H54 (cell line): ENCODE results near the gene HAPLN3.
"Not testable (repeated sequence)": the region's sequence is repeated elsewhere in the genome, so short reads cannot be mapped to it uniquely, and the experiment has no call there.

ENCODE experiments used
- DNase-seq: peaks from one replicate; pipeline ENCODE4 v3.0.0; 2011; ENCODE audit warnings: low spot score, mixed read lengths; ENCODE audit not compliant: insufficient read length
- FAIRE-seq: peaks from 3 replicates; lab custom pipeline; 2011; peaks lifted over from hg19 to GRCh38; lab: Jason Lieb, UNC
- POLR2A ChIP-seq: IDR thresholded peaks from 2 replicates; pipeline ENCODE4 v1.6.1; 2011; ENCODE audit warnings: low read depth, mild to moderate bottlenecking, low read length

HAPLN3 gene, protein sequence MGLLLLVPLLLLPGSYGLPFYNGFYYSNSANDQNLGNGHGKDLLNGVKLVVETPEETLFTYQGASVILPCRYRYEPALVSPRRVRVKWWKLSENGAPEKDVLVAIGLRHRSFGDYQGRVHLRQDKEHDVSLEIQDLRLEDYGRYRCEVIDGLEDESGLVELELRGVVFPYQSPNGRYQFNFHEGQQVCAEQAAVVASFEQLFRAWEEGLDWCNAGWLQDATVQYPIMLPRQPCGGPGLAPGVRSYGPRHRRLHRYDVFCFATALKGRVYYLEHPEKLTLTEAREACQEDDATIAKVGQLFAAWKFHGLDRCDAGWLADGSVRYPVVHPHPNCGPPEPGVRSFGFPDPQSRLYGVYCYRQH

DNA sequence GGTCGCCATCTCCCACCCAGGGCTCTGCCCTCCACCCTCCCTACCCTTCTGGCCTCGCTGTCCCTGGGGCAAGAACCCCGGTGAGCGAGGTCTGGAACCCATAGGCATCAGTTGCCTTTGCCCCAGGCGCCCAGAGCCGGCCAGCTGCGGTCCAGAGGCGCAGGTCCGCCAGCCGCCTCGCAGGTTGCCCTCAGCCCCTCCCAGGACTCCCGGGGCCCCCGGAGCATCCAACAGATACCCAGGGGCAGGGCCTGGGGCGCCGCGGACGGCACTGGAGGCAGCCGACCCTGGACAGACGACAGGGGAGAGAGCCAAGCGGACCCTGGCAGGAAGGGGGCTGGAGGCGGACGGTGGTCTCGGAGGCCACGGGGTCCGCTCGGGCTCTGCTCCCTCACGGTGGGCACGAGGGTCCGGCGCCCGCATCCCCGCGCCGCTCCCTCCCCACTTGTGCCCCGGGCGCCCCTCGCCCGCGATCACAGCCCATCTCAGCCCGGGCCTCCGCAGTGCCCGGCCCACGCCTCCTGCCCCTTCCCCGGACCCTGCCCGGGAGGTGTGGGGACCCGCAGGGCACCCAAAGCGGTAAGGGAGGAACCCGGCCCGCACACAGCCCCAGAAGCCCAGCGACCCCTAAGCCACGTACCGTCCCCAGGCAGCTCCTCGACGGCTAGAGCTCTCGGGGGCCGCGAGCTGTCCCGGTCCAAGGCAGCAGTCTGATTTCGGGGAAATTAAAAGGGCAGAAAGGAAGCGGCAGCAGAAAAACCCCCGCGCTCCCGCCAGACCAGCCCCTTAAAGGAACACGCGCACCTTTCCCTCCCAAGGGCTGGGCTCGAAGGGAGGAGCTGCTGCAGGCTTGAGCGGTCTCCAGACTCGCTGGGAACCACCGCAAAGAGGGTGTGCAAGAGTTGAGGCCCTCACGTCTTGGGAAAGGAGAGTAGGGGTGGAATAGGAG, at the start of gene HAPLN3:
Gene HAPLN3 (minus strand): TSS at position 726 of the 949 bp plus-strand sequence. CDS start 8,246 bp downstream, outside the sequence.
- FAIRE-seq, result no peak
- TF ChIP-seq POLR2A, result no peak
- no peak for DNase-seq

DNA sequence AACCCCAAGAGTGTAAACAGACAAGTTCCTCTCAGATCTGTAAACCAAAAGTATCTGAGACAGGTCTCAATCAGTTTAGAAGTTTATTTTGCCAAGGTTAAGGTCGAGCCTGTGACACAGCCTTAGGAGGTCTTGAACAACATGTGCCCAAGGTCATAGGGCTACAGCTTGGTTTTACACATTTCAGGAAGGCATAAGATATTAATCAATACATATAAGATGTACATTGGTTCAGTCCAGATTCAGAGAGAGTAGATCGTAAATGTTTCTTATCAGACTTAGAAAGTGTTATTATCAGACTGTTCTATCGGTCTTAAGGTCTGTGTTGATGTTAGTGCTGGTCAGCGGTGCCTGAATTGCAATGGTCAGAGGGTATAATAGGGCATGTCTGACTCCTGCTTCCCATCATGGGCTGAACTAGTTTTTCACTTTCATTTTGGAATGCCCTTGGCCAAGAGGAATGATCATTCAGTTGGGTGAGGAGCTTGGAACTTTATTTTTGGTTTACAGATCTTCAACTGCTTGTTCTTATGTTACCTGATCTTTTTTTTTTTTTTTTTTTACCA, 44.8 kb upstream of the HAPLN3 start:
- no peak for TF ChIP-seq POLR2A
- no peak for FAIRE-seq
- DNase-seq, result no peak

DNA sequence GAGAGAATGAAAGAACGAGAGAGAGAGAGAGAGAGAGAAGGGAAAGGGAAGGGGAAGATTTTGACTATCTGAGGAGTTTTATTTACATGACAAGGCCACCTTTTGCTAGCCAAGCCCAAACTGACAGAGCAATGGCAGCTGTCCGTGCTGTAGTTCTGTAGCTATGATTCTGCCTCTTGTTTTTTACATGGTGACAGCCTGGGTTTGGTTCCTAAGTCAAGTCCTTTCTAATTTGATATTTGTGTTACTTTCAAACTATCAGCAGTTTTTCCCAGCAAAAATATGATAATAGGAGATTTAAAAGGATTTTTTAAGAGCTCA, 44.1 kb upstream of the HAPLN3 start:
- no peak for TF ChIP-seq POLR2A
- FAIRE-seq, result no peak

DNA sequence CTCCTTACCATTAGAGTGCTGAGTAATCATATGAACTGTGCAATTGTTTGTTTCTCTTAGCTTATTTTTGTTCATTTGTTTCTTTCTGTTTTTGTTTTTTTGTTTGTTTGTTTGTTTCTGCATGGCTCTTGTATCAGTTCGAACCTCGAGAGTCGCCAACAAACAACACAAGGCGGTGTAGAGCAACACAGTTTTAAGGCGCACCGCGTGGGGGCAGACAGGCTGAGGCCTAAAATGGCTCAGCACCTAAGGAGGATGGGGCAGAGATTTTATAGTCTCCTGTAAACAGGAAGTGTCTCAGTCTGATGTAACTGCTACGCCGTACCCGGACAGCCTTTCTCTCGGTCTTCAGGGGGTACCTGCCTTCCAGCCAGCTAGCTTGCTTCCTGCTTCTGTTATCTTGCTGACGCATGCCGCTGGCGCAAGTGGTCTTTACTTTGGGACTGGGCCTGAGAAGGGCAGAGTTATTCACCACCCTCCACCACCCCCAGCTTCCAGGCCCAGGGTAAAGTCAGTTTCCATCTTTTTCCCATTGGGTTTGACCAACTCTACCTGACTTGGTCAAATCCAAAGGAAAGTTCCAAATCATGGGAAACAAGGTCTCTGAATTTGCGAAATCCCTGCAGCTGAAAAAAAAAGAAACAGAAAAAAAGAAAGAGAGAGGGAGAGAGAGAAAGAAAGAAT, 43.6 kb upstream of the HAPLN3 start:
- DNase-seq (no peak), FAIRE-seq (no peak)
- TF ChIP-seq POLR2A, result no peak

More for the DNA sequence above, 44.1 kb upstream of the HAPLN3 start:
- no peak for DNase-seq

DNA sequence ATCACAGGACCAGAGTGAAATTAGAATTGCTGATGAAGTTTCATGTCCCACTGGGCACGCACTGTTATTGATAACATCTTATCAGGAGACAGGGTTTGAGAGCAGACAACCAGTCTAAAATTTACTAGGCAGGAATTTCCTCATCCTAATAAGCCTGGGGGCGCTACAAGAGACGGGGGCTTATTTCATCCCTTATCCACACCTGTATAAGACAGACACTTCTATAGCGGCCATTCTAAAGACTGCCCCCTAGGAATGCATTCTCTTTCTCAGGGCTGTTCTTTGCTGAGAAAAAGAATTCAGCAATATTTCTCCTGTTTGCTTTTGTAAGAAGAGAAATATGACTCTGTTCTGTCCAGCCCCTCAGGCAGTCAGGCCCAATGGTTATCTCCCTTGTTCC, 39.1 kb upstream of the HAPLN3 start:
- FAIRE-seq, result not testable (repeated sequence)

DNA sequence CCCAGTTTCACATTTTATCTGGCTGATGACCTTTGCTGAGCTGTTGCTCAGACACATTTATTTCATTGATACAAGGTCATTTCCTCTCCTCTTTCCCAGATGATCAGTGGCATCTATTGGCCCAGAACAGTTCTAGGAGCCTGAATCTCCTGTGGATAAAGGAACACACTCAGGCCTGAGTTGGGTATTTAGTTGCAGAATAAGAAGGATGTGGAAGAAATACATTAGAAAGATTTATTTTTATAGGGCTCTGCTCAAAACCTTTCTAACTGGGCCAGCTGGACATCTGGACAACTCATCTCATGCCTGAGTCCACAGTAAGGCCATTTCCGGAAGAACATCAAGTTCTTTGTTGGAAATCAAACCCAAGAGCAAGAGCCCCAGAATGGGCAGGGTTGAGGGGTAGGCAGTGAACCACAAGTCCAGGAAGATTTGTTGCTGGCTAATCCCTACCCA, 37.6 kb upstream of the HAPLN3 start:
- FAIRE-seq, result no peak
- no peak for TF ChIP-seq POLR2A
- DNase-seq, result no peak

More for the DNA sequence above, 39.1 kb upstream of the HAPLN3 start:
- not testable (repeated sequence) for DNase-seq

DNA sequence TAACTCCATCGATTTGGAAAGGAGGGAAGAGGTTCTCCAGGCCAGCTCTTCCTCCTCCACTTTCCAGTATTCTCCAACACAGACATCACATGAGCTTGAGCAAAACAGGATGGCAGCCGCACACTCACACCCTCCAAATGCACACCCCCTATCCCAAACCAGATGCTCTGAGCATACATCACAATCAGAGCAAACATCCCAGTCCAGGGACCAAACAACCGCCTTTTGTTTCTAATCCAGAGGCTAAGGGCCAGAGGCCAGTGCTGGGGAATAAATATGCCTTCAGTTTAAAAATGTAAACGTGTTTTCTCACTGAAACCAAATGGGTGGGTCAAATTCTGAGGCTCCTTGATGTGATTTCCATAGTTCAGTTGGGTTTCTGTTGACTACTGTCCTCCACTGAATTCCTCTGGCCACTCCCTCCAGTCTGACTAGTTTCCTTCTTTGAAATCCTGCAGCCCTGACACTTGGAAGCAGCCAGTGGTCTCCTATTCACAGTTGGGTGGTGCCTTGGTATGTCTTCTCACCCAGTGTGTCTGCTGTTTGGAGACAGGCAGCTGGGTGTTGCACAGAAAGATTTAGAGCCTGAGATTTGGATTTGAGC, 37.0 kb upstream of the HAPLN3 start:
- no peak for DNase-seq
- no peak for TF ChIP-seq POLR2A
- no peak for FAIRE-seq

DNA sequence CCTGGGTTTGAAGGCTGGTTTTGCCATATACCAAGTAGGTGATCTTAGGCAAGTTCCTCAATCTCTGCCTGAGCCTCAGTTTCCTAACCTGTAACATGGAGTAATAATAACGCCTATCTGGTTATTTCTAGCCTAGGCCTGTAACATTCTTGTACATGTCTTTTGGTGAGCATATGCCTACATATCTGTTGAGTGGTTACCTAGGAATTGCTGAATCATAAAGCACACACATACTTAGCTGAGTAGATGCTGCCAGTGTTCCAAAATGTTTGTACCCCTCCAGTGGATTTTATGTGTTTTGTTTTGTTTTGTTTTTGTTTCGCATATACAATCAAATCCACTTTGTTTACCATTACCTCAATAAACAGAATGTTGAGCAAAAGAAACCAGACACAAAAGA, 35.2 kb upstream of the HAPLN3 start:
- DNase-seq, result no peak

DNA sequence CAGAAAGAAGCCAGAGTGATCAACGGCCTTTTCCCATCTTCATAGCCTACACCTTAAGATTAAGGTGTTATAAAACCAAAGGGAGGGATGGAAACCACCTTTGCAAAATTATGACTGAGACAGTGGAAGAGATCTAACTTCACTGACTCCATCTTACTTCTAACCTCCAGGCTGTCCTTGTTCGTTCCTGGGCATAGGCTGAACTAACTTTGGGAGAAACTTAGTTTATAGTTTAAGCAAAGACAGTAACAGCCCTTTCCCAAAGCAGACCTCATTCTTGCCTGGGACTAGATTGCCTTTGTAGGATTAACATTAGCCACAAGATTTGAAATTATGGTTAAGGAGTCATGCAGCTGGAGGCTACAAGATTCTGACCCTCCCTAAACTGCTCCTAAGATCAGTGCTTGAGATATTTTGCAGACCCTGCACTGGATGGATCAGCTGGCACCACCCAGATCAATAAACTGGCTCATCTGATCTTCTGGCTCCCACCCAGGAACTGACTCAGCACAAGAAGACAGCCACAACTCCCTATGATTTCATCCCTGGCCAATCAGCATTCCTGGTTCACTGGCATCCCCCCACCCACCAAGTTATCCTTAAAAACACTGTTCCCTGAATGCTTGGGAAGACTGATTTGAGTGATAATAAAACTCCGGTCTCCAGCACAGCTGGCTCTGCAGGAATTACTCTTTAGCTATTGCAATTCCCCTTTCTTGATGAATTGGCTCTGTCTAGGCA, 34.2 kb upstream of the HAPLN3 start:
- not testable (repeated sequence) for DNase-seq, FAIRE-seq

More for the DNA sequence above, 35.2 kb upstream of the HAPLN3 start:
- no peak for FAIRE-seq
- TF ChIP-seq POLR2A, result no peak

DNA sequence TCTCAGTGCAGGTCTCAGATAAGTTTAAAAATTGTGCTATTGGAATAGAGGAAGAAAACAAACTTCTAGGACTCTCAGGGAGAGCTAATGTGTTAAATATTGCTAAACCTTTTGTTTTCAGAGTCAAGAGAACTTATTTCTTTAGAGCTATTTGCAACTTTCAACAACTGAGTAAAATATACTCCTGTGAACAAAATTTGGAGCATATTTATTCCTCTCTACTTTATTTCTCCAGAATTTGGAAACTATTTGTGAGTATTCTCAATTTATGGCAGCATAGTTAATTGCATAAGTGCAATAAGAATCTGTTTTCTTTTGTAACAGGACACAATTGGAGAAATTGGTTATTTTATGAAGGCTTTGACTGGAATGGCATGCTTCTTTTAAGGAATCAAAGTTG, 32.8 kb upstream of the HAPLN3 start:
- FAIRE-seq, DNase-seq: not testable (repeated sequence)

DNA sequence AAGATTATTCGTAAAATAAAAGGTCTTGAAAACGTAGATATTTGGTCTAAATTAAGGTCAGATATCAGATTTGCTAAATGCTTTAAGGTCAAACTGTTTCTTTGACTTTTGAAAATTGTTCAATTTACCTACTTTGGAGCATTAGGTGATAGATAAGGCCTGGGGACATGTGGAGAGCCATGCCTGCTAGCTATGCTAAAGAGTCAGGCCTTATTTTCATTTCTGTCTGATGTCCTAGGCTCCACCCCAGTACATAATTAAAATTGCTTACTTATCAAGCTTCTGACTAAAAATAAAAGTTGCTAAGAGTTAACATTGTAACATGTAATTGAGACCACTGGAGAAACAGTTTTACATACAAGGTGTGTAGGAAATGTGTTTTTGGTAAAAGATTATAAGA, 30.3 kb upstream of the HAPLN3 start:
- FAIRE-seq, DNase-seq: not testable (repeated sequence)

DNA sequence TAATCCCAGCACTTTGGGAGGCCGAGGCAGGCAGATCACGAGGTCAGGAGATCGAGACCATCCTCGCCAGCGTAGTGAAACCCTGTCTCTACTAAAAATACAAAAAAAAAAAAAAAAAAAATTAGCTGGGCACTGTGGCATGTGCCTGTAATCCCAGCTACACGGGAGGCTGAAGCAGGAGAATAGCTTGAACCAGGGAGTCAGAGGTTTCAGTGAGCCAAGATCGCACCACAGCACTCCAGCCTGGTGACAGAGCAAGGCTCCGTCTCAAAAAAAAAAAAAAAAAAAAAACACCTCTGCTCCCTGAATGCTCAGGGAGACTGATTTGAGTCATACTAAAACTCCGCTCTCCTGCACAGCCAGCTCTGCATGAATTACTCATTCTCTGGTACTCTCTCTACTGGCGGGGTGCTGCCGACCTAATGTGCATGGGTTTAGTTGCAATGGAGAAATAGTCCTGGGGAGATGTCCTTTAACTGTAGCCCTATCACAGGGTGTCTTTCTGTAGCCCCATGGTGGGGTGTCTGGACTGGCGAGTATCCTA, 25.6 kb upstream of the HAPLN3 start:
- not testable (repeated sequence) for FAIRE-seq, DNase-seq
